Measurements from ENCODE around the gene UNCX.
"Not testable (repeated sequence)": the region's sequence is repeated elsewhere in the genome, so short reads cannot be mapped to it uniquely, and the experiment has no call there.

UNCX gene

GRCh38 chr7:1279895-1280294, 47.2 kb downstream of the UNCX start:
- DNase-seq = not testable (repeated sequence)

GRCh38 chr7:1281068-1281467, 48.4 kb downstream of the UNCX start:
- no peak for DNase-seq

GRCh38 chr7:1282679-1283078, 50.0 kb downstream of the UNCX start:
- no peak for DNase-seq

GRCh38 chr7:1283337-1283736, 50.7 kb downstream of the UNCX start:
- no peak for DNase-seq

- no peak for DNase-seq
These were observed 51.5 kb downstream of the UNCX start for GRCh38 chr7:1283941-1284742.

- no peak for DNase-seq
These were observed 52.2 kb downstream of the UNCX start for GRCh38 chr7:1284743-1285458.

- no peak for DNase-seq
These were observed 53.1 kb downstream of the UNCX start for GRCh38 chr7:1285556-1286301.

Data from HCEC 1CT (cell line).